ENCODE results near the gene CD1C. TPM values are rescaled to one million over a fixed set of nuclear protein-coding genes. Genes with fewer than 3 reads are reported as not detected.

CD1C gene
- total RNA-seq, 4 donors from 2014 or later: 2.1 to 7.1 TPM; not detected in 2

DNA sequence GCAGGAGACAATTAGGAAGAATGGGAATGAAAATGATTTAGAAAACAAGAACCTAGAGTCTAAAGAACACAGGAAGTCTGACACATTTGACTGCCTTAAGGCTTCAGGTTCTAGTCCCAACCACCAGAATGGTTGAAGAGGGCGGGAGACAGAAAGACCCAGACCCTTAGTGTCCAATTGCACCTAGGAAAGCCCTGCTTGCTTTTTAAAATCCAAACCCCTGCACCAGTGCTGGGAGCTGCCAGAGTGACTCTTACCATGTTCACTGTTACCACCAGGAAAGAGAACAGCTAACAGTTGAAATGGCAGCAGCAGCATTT, 41.3 kb downstream of the CD1C start:
- no peaks in the 10 kb centered on the region for H3K36me3 ChIP-seq
- no peak overlapping the region for H3K27ac ChIP-seq
- intact Hi-C loops (cut with DNase I; ENCODE audit: low total_unique reads): no loop called here
- in situ Hi-C loops (cut with MboI; ENCODE audit: low pct_ligation_motif_present in 1 of 4, low pct_unique_long_range_greater_than_20kb in 1 of 4, low sequenced_read_pairs in 3 of 4): no loop called here
- no peaks in the 10 kb centered on the region for H3K4me1 ChIP-seq
- DNase-seq: no peak
- TF ChIP-seq POLR2AphosphoS5 (IDR thresholded peaks at IDR 0.05) (no peak), POLR2A (IDR thresholded peaks at IDR 0.05) (no peak), EP300 (IDR thresholded peaks at IDR 0.05; ENCODE audit: low read depth) (no peak)
- no peak overlapping the region for H3K4me3 ChIP-seq
- H3K9me3 ChIP-seq: no peaks in the 10 kb centered on the region
- no peaks in the 10 kb centered on the region for H3K27me3 ChIP-seq
- WGBS, 2 donors (ENCODE audit: low coverage in 1 of 2): 76 to 80% methylated on average over 1 of the region's 1 CpG

DNA sequence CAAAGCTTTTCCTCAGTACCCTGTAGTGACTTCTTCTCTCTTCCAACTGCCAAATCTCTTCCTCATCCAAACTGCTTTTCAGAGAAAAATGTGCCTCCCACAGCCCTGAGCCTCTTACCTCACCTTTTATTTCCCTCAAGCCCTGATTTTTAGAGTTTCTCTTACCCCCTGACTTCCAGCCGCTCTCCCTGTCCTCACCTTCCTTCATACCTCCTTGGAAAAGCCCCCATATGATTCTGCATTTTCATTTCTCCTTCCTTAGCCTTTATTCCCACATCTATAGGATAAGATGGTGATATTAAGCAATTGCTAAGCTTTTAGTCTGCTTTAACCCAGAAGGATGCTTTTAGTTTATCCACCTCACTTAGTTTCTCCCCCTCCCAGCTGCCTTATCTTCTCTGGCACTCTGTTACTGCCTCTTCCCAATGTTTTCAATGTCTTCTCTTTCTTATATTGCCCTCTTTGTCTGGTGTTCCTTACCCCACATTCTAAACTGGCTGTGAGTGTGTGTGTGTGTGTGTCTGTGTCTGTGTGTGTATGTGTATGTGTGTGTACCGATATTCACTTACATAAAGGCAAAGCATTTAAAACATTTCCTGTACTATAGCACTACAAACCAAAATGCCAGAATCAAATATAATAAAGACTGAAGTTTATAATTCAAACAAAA, 41.9 kb downstream of the CD1C start, which contains the start of gene CD1B:
CD1B (minus strand) TSS at position 51 of the 670 bp plus-strand sequence. CDS start 108 bp downstream, outside the sequence.
- in situ Hi-C loops (cut with MboI; ENCODE audit: low pct_ligation_motif_present in 1 of 4, low pct_unique_long_range_greater_than_20kb in 1 of 4, low sequenced_read_pairs in 3 of 4) (no loop called here), intact Hi-C loops (cut with DNase I; ENCODE audit: low total_unique reads) (no loop called here)
- H3K9me3 ChIP-seq: no peaks in the 10 kb centered on the region
- TF ChIP-seq POLR2AphosphoS5 (IDR thresholded peaks at IDR 0.05) (no peak), EP300 (IDR thresholded peaks at IDR 0.05; ENCODE audit: low read depth) (no peak), POLR2A (IDR thresholded peaks at IDR 0.05) (no peak)
- TF ChIP-seq, protein P1, sequence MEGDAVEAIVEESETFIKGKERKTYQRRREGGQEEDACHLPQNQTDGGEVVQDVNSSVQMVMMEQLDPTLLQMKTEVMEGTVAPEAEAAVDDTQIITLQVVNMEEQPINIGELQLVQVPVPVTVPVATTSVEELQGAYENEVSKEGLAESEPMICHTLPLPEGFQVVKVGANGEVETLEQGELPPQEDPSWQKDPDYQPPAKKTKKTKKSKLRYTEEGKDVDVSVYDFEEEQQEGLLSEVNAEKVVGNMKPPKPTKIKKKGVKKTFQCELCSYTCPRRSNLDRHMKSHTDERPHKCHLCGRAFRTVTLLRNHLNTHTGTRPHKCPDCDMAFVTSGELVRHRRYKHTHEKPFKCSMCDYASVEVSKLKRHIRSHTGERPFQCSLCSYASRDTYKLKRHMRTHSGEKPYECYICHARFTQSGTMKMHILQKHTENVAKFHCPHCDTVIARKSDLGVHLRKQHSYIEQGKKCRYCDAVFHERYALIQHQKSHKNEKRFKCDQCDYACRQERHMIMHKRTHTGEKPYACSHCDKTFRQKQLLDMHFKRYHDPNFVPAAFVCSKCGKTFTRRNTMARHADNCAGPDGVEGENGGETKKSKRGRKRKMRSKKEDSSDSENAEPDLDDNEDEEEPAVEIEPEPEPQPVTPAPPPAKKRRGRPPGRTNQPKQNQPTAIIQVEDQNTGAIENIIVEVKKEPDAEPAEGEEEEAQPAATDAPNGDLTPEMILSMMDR (IDR thresholded peaks at IDR 0.05): no peak
- no peak within 1 kb of the TSS for H3K4me3 ChIP-seq
- H3K27ac ChIP-seq: no peak within 1 kb of the TSS
- H3K4me1 ChIP-seq: no peaks in the 10 kb centered on the region
- no peak for DNase-seq
- 83 to 91% methylated on average over 2 of the region's 2 CpGs for WGBS, 2 donors (ENCODE audit: low coverage in 1 of 2)
- H3K27me3 ChIP-seq: no peaks in the 10 kb centered on the region
- H3K36me3 ChIP-seq: no peaks in the 10 kb centered on the region

DNA sequence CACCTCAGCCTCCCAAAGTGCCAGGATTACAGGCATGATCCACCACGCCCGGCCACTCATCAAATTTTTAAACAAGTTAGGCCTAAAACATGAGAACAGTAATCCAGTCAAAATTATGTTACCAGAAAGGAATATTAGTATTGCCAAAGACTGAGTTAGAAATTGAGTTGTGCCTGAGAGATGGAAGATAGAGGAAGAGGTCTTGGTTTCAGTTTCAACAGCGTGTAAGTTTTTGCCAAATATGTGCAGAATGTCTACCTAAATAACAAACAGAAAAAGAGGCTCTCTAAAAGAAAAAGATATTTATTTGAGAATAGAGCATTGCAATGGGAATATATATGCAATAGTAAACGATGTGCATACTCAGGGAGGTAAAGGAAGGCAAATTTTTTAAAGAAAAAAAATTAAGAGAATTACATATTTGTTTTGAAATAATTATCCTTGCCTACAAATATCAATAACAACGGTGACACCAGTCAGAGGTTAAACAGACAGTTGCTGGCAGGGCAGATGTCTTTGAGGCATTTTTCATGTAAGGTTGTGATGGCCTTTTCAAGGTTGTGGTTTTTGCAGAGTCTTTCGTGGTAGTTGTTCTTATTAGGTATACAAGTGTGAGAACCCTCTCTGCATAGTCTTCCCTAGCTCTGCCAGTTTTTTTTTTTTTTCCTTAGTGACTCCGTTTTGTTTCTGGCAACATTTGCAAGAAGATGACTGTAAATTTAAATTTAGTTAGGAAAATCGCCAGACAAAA, 43.9 kb downstream of the CD1C start:
- no peaks in the 10 kb centered on the region for H3K4me1 ChIP-seq
- no peaks in the 10 kb centered on the region for H3K27me3 ChIP-seq
- H3K36me3 ChIP-seq: no peaks in the 10 kb centered on the region
- TF ChIP-seq POLR2AphosphoS5 (IDR thresholded peaks at IDR 0.05) (no peak), EP300 (IDR thresholded peaks at IDR 0.05; ENCODE audit: low read depth) (no peak), POLR2A (IDR thresholded peaks at IDR 0.05) (no peak)
- TF ChIP-seq, protein P1 (IDR thresholded peaks at IDR 0.05): no peak
- no peaks in the 10 kb centered on the region for H3K9me3 ChIP-seq
- intact Hi-C loops (cut with DNase I; ENCODE audit: low total_unique reads): no loop called here
- in situ Hi-C loops (cut with MboI; ENCODE audit: low pct_ligation_motif_present in 1 of 4, low pct_unique_long_range_greater_than_20kb in 1 of 4, low sequenced_read_pairs in 3 of 4): no loop called here
- no peak for DNase-seq
- H3K4me3 ChIP-seq: no peak overlapping the region
- WGBS, 2 donors (ENCODE audit: low coverage in 1 of 2): 45 to 67% methylated on average over 6 to 8 of the region's 8 CpGs
- no peak overlapping the region for H3K27ac ChIP-seq

DNA sequence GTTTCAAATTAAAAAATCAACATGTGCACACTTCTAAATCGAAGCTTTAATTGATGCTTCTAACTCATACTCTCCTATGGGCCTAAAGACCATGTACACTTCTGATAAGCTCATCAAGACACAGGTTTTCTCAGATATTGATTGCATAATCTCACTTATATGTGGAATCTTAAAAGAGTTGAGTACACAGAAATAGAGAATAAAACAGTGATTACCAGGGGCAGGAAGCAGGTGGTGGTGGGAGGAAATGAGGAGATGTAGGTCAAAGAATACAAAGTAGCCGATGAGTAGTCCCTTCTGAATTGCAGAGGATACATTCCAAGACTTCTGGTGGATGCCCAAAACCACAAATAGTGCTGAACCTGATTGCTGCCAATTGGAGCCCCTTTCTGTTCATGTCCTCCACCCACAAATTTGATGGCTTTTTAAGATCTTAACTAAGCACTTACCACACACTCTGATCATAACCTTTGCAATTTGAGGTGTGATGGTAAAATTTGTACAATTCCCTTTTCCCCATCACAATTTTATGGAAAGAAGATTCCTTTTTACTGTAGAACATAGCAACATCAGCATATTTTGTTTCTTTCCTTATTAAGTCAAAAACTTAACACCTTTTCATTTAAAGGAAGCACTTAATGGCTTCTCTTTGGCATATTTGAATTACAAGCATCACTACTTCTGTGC, 44.9 kb downstream of the CD1C start:
- in situ Hi-C loops (cut with MboI; ENCODE audit: low pct_ligation_motif_present in 1 of 4, low pct_unique_long_range_greater_than_20kb in 1 of 4, low sequenced_read_pairs in 3 of 4): no loop called here
- 49 to 55% methylated on average over 1 to 2 of the region's 2 CpGs for WGBS, 2 donors (ENCODE audit: low coverage in 1 of 2)
- H3K27me3 ChIP-seq: no peaks in the 10 kb centered on the region
- TF ChIP-seq EP300 (IDR thresholded peaks at IDR 0.05; ENCODE audit: low read depth) (no peak), POLR2AphosphoS5 (IDR thresholded peaks at IDR 0.05) (no peak), POLR2A (IDR thresholded peaks at IDR 0.05) (no peak)
- TF ChIP-seq, protein P1 (IDR thresholded peaks at IDR 0.05): no peak
- H3K4me1 ChIP-seq: no peaks in the 10 kb centered on the region
- no peak for DNase-seq
- H3K27ac ChIP-seq: no peak overlapping the region
- intact Hi-C loops (cut with DNase I; ENCODE audit: low total_unique reads): no loop called here
- H3K36me3 ChIP-seq: no peaks in the 10 kb centered on the region
- H3K9me3 ChIP-seq: no peaks in the 10 kb centered on the region
- no peak overlapping the region for H3K4me3 ChIP-seq

Measured in transverse colon (tissue), 4 donors.